Forelimb muscle (tissue), 1 donor: ENCODE results near the gene MPND. TPM values are rescaled to one million over a fixed set of nuclear protein-coding genes. Genes with fewer than 3 reads are reported as not detected.

ENCODE experiments used
- DNase-seq: peaks from one replicate; pipeline ENCODE4 v3.0.0-alpha.2; 2013; ENCODE audit warnings: low read depth
- polyA plus RNA-seq: library from polyadenylated mRNA; unstranded; fragments of 120-200 nt; gene quantifications from one replicate; pipeline ENCODE4 v1.2.1, GENCODE V29; 2013; ENCODE audit not compliant: insufficient read length

The MPND gene
- polyA plus RNA-seq, 1 donor: 15.9 TPM

- DNase-seq: no peak
Measured at GRCh38 chr19:4401769-4402170, 58.4 kb downstream of the MPND start.

GRCh38 chr19:4402171-4403004 lies 59.0 kb downstream of the MPND start, which contains the start of gene CHAF1A:
CHAF1A (plus strand) TSS chr19:4402640; CDS start chr19:4402763, 123 bp downstream.
- peak; percentile 99 for DNase-seq

DNA sequence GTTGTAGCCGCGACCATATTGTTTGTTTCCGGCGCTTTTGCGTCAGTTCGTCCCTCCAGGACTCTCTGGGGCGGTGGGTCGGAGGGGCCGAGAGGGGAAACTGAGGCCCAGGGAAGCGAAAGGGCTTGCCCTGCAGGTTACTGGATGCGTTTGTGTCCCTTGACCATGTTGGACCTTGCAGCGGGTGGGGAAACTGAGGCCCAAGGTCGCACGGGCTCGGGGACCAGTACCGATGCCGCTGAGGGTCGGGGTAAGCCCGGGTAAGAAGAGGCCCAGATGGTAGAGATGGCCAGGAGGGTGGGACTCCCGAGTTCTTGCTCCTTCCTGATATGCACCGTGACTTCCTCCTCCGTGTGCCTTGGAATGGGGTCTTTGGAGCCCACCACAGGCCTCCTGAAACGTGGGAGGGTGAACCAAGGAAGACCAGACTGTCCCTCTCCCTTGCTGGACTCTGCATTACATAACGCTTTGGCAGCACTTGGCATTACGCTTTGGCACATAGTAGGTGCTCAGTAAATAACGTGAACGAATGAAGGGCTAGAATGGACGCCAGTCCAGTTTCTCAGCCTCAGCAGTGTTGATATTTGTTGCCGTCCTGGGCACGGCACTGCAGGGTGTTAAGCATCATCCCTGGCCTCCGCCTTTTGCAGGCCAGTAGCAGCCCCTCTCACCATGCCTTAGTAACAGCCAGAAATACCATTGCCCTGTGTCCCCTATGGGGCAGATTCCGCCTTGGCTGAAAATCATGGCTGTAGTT lies 59.8 kb downstream of the MPND start:
- no peak for DNase-seq

DNA sequence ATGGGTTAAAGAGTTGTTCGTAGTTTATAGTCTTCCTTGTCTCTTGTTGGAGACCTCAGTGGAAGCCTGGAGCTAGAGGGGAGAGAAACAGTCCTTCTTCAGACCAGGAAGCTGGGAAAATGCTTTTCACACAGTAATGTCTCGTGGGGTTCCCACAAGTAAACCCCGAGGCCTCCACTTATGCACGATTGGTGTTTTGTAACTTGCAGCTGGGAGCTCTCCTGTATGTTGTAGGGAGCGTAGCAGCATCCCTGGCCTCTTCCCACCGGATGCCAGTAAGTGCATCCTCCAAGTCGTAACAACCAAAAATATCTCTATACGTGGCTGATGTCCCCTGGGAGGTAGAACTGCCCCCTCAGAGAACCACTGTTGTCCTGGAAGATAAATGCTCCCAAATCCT lies 62.6 kb downstream of the MPND start:
- no peak for DNase-seq

GRCh38 chr19:4406626-4407025 lies 63.3 kb downstream of the MPND start:
- DNase-seq: no peak

- DNase-seq: no peak
Measured at GRCh38 chr19:4409123-4409933, 66.0 kb downstream of the MPND start.

Other genes with a start within 250 kb of the MPND start
- 119 TPM for gene MAP2K2, start 219.4 kb upstream of the MPND start, polyA plus RNA-seq
- gene CREB3L3, start 189.9 kb upstream of the MPND start, polyA plus RNA-seq: not detected
- 11.2 TPM for gene SIRT6, start 161.0 kb upstream of the MPND start, polyA plus RNA-seq
- 2.9 TPM for gene ANKRD24, start 160.9 kb upstream of the MPND start, polyA plus RNA-seq
- 0.38 TPM for gene EBI3, start 114.0 kb upstream of the MPND start, polyA plus RNA-seq
- 12.9 TPM for gene YJU2, start 96.5 kb upstream of the MPND start, polyA plus RNA-seq
- gene SHD, start 64.3 kb upstream of the MPND start, polyA plus RNA-seq: 117 TPM
- gene TMIGD2, start 41.2 kb upstream of the MPND start, polyA plus RNA-seq: 0.46 TPM
- 2.4 TPM for gene FSD1, start 39.0 kb upstream of the MPND start, polyA plus RNA-seq
- gene STAP2, start 4.7 kb upstream of the MPND start, polyA plus RNA-seq: 4.9 TPM
- 57.7 TPM for gene SH3GL1, start 57.0 kb downstream of the MPND start, polyA plus RNA-seq
- gene CHAF1A, start 59.1 kb downstream of the MPND start, polyA plus RNA-seq: 11.1 TPM
- 106 TPM for gene UBXN6, start 114.2 kb downstream of the MPND start, polyA plus RNA-seq
- gene HDGFL2, start 128.7 kb downstream of the MPND start, polyA plus RNA-seq: 70.0 TPM
- gene PLIN4, start 174.9 kb downstream of the MPND start, polyA plus RNA-seq: 12.8 TPM
- gene PLIN5, start 191.7 kb downstream of the MPND start, polyA plus RNA-seq: 2.9 TPM
- gene LRG1, start 196.5 kb downstream of the MPND start, polyA plus RNA-seq: 0.49 TPM
- 44.3 TPM for gene SEMA6B, start 216.1 kb downstream of the MPND start, polyA plus RNA-seq